HG03175 (cell line): ENCODE results near the gene MRPL40.

Experiments used
- ATAC-seq: cut with Tn5 transposase; IDR thresholded peaks from one replicate; pipeline ENCODE4 v1.9.1; 2021; ENCODE audit warnings: mild to moderate bottlenecking, moderate library complexity; ENCODE audit not compliant: unreplicated experiment

The MRPL40 gene

GRCh38 chr22:19480789-19481188 lies 48.4 kb downstream of the MRPL40 start:
- no peak for ATAC-seq

DNA sequence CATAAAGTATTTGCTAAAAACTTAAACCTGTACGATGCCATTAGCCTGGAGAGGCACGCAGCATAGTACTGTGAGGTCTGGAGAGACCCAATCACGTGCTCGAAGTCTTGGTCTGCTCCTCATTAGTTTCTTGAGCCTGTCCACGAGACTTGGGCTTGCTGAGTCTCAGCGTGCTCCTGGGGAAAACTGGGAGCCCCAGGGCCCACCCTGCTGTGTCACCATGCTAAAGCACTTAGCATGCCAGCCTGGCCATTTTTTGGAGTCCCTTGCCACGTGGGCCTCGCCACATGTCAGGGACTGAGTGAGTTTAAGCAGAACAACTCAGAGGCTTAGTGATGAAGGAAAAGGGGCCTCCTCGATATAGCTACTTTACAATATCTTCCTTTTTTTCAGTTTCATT lies 50.0 kb downstream of the MRPL40 start:
- no peak for ATAC-seq

- ATAC-seq = no peak
These were observed 51.3 kb downstream of the MRPL40 start for GRCh38 chr22:19483481-19484244.
